IPS-15b (cell line): ENCODE measurements around the gene CHKA.

Experiments
- H3K27me3 ChIP-seq: one replicate; pipeline ENCODE4 v1.6.1; 2013; ENCODE audit warnings: low read length; ENCODE audit not compliant: control insufficient read depth, insufficient read depth
- H3K36me3 ChIP-seq: one replicate; pipeline ENCODE4 v1.6.1; 2013; ENCODE audit warnings: low read length; ENCODE audit not compliant: control insufficient read depth, insufficient read depth
- H3K4me1 ChIP-seq: one replicate; pipeline ENCODE4 v1.6.1; 2013; ENCODE audit warnings: mild to moderate bottlenecking, low read length; ENCODE audit not compliant: control insufficient read depth, insufficient read depth
- H3K4me3 ChIP-seq: one replicate; pipeline ENCODE4 v1.5.1; 2013; ENCODE audit warnings: low read depth, low read length
- H3K9ac ChIP-seq: one replicate; pipeline ENCODE4 v1.6.1; 2013; ENCODE audit warnings: low read depth, mild to moderate bottlenecking, low read length
- H3K9me3 ChIP-seq: one replicate; pipeline ENCODE4 v1.6.1; 2013; ENCODE audit warnings: mild to moderate bottlenecking, low read length; ENCODE audit not compliant: control insufficient read depth, insufficient read depth

Gene CHKA

GRCh38 chr11:68016904-68017817, 104.0 kb downstream of the CHKA start:
- Histone ChIP-seq H3K9me3 (no peaks in the 10 kb centered on the region), H3K4me3 (no peak overlapping the region), H3K36me3 (no peaks in the 10 kb centered on the region), H3K27me3 (no peaks in the 10 kb centered on the region), H3K4me1 (no peaks in the 10 kb centered on the region), H3K9ac (no peak overlapping the region)

GRCh38 chr11:68016161-68016903, 104.9 kb downstream of the CHKA start:
- no peaks in the 10 kb centered on the region for H3K9me3 ChIP-seq
- H3K9ac ChIP-seq: no peak overlapping the region
- no peak overlapping the region for H3K4me3 ChIP-seq
- H3K4me1 ChIP-seq: no peaks in the 10 kb centered on the region
- H3K36me3 ChIP-seq: no peaks in the 10 kb centered on the region
- no peaks in the 10 kb centered on the region for H3K27me3 ChIP-seq

GRCh38 chr11:68015467-68015866, 105.7 kb downstream of the CHKA start:
- H3K4me3 ChIP-seq: no peak overlapping the region
- H3K27me3 ChIP-seq: no peaks in the 10 kb centered on the region
- H3K36me3 ChIP-seq: no peaks in the 10 kb centered on the region
- no peaks in the 10 kb centered on the region for H3K4me1 ChIP-seq
- H3K9ac ChIP-seq: no peak overlapping the region
- H3K9me3 ChIP-seq: no peaks in the 10 kb centered on the region

- H3K36me3 ChIP-seq: no peaks in the 10 kb centered on the region
- H3K4me1 ChIP-seq: no peaks in the 10 kb centered on the region
- no peak overlapping the region for H3K9ac ChIP-seq
- no peaks in the 10 kb centered on the region for H3K27me3 ChIP-seq
- no peak overlapping the region for H3K4me3 ChIP-seq
- no peaks in the 10 kb centered on the region for H3K9me3 ChIP-seq
Observed at GRCh38 chr11:68014947-68015447, 106.2 kb downstream of the CHKA start.

GRCh38 chr11:68014157-68014946, 106.8 kb downstream of the CHKA start:
- Histone ChIP-seq H3K27me3 (no peaks in the 10 kb centered on the region), H3K4me3 (no peak overlapping the region), H3K4me1 (no peaks in the 10 kb centered on the region), H3K36me3 (no peaks in the 10 kb centered on the region), H3K9me3 (no peaks in the 10 kb centered on the region), H3K9ac (no peak overlapping the region)

GRCh38 chr11:68013611-68014156, 107.5 kb downstream of the CHKA start:
- Histone ChIP-seq H3K4me3 (no peak overlapping the region), H3K9me3 (no peaks in the 10 kb centered on the region), H3K4me1 (no peaks in the 10 kb centered on the region), H3K9ac (no peak overlapping the region), H3K36me3 (no peaks in the 10 kb centered on the region), H3K27me3 (no peaks in the 10 kb centered on the region)

- H3K9me3 ChIP-seq: no peaks in the 10 kb centered on the region
- no peak overlapping the region for H3K4me3 ChIP-seq
- no peaks in the 10 kb centered on the region for H3K4me1 ChIP-seq
- H3K36me3 ChIP-seq: no peaks in the 10 kb centered on the region
- H3K9ac ChIP-seq: no peak overlapping the region
- H3K27me3 ChIP-seq: no peaks in the 10 kb centered on the region
Observed at GRCh38 chr11:68012843-68013610, 108.2 kb downstream of the CHKA start.

GRCh38 chr11:68012044-68012842, 108.9 kb downstream of the CHKA start:
- H3K27me3 ChIP-seq: no peaks in the 10 kb centered on the region
- no peaks in the 10 kb centered on the region for H3K9me3 ChIP-seq
- no peak overlapping the region for H3K9ac ChIP-seq
- no peak overlapping the region for H3K4me3 ChIP-seq
- no peaks in the 10 kb centered on the region for H3K4me1 ChIP-seq
- H3K36me3 ChIP-seq: no peaks in the 10 kb centered on the region

- Histone ChIP-seq H3K36me3 (no peaks in the 10 kb centered on the region), H3K4me1 (no peaks in the 10 kb centered on the region), H3K4me3 (no peak overlapping the region), H3K27me3 (no peaks in the 10 kb centered on the region), H3K9ac (no peak overlapping the region), H3K9me3 (no peaks in the 10 kb centered on the region)
Observed at GRCh38 chr11:68011051-68011943, 109.9 kb downstream of the CHKA start.
